Breast epithelium (tissue), 3 donors: Measurements from ENCODE around the gene ABL1.

ENCODE experiments used
- CTCF ChIP-seq, 3 donors: fragments of 450-650 bp; IDR thresholded peaks; one replicate each; pipeline ENCODE4 v1.5.1; 2016 to 2017; ENCODE audit warnings: antibody characterized with exemption in 3 of 3, mild to moderate bottlenecking in 3 of 3, moderate library complexity in 3 of 3
- POLR2AphosphoS5 ChIP-seq, 3 donors: sonication (generic); formaldehyde crosslinking; IDR thresholded peaks; one replicate each; pipeline ENCODE4 v1.6.1; 2017; ENCODE audit warnings: antibody characterized with exemption in 3 of 3

GRCh38 chr9:130914417-130915095, 79.5 kb downstream of the ABL1 start:
- no peak for TF ChIP-seq CTCF (IDR thresholded peaks at IDR 0.05)
- TF ChIP-seq POLR2AphosphoS5 (IDR thresholded peaks at IDR 0.05): no peak
